H9 (cell line): ENCODE results near the gene RPUSD3. TPM values are rescaled to one million over a fixed set of nuclear protein-coding genes. Genes with fewer than 3 reads are reported as not detected.

Experiments
- DNase-seq: peaks from one replicate; pipeline ENCODE4 v3.0.0-alpha.2; 2017
- H2AFZ ChIP-seq: one replicate; pipeline ENCODE4 v1.6.1; 2013; ENCODE audit warnings: mild to moderate bottlenecking, low read length, control low read depth, moderate library complexity
- H2AK5ac ChIP-seq: 2 replicates; pipeline ENCODE4 v1.6.1; 2013; ENCODE audit warnings: low read length, control low read depth, mixed read lengths; ENCODE audit not compliant: insufficient read length
- H2BK120ac ChIP-seq: one replicate; pipeline ENCODE4 v1.6.1; 2013; ENCODE audit warnings: low read depth, mild to moderate bottlenecking, low read length, control low read depth, inconsistent platforms; ENCODE audit not compliant: poor library complexity, severe bottlenecking
- H2BK12ac ChIP-seq: 2 replicates; pipeline ENCODE4 v1.6.1; 2013; ENCODE audit warnings: low read length, control low read depth, mixed read lengths, low read depth; ENCODE audit not compliant: insufficient read length
- H2BK15ac ChIP-seq: 2 replicates; pipeline ENCODE4 v1.6.1; 2013; ENCODE audit warnings: low read depth, low read length, control low read depth
- H2BK20ac ChIP-seq: one replicate; pipeline ENCODE4 v1.6.1; 2013; ENCODE audit warnings: low read depth, mild to moderate bottlenecking, low read length, control low read depth, inconsistent platforms; ENCODE audit not compliant: poor library complexity, severe bottlenecking
- H2BK5ac ChIP-seq: 2 replicates; pipeline ENCODE4 v1.6.1; 2013; ENCODE audit warnings: low read length, control low read depth, mixed read lengths; ENCODE audit not compliant: insufficient read length
- H3K14ac ChIP-seq: 2 replicates; pipeline ENCODE4 v1.6.1; 2013; ENCODE audit warnings: low read length, control low read depth; ENCODE audit not compliant: insufficient read depth
- H3K18ac ChIP-seq: 2 replicates; pipeline ENCODE4 v1.6.1; 2013; ENCODE audit warnings: low read depth, mild to moderate bottlenecking, mixed read lengths, low read length, control low read depth; ENCODE audit not compliant: insufficient read length
- H3K23ac ChIP-seq: 2 replicates; pipeline ENCODE4 v1.6.1; 2013; ENCODE audit warnings: low read length, control low read depth, mixed read lengths, low read depth; ENCODE audit not compliant: insufficient read length
- H3K23me2 ChIP-seq: 2 replicates; pipeline ENCODE4 v1.6.1; 2013; ENCODE audit warnings: low read depth, mild to moderate bottlenecking, mixed read lengths, low read length, control low read depth; ENCODE audit not compliant: insufficient read length, poor library complexity, severe bottlenecking
- H3K27ac ChIP-seq: 2 replicates; pipeline ENCODE4 v1.5.1; 2013; ENCODE audit warnings: low read length, control low read depth, mixed read lengths, low read depth; ENCODE audit not compliant: insufficient read length
- H3K27me3 ChIP-seq: 2 replicates; pipeline ENCODE4 v1.6.1; 2013; ENCODE audit warnings: low read length, control low read depth, inconsistent platforms; ENCODE audit not compliant: insufficient read depth
- H3K4ac ChIP-seq: 2 replicates; pipeline ENCODE4 v1.6.1; 2013; ENCODE audit warnings: low read depth, mild to moderate bottlenecking, control low read depth, inconsistent platforms, low read length, moderate library complexity
- H3K4me1 ChIP-seq: 2 replicates; pipeline ENCODE4 v1.6.1; 2013; ENCODE audit warnings: low read length, control low read depth, inconsistent platforms; ENCODE audit not compliant: insufficient read depth
- H3K4me2 ChIP-seq: 2 replicates; pipeline ENCODE4 v1.6.1; 2013; ENCODE audit warnings: low read length, control low read depth, mixed read lengths; ENCODE audit not compliant: insufficient read length, insufficient read depth
- H3K56ac ChIP-seq: 2 replicates; pipeline ENCODE4 v1.6.1; 2013; ENCODE audit warnings: low read depth, mild to moderate bottlenecking, mixed read lengths, low read length, control low read depth; ENCODE audit not compliant: insufficient read length
- H3K79me1 ChIP-seq: 2 replicates; pipeline ENCODE4 v1.6.1; 2013; ENCODE audit warnings: low read depth, mild to moderate bottlenecking, moderate library complexity, low read length, control low read depth, inconsistent platforms; ENCODE audit not compliant: insufficient read depth, poor library complexity, severe bottlenecking
- H3K79me2 ChIP-seq: 2 replicates; pipeline ENCODE4 v1.6.1; 2013; ENCODE audit warnings: low read length, control low read depth, inconsistent platforms; ENCODE audit not compliant: insufficient read depth
- H3K9ac ChIP-seq: 2 replicates; pipeline ENCODE4 v1.6.1; 2013; ENCODE audit warnings: low read length, control low read depth, mixed read lengths; ENCODE audit not compliant: insufficient read length; ENCODE audit errors: extremely low read depth
- H3K9me3 ChIP-seq: one replicate; pipeline ENCODE4 v1.6.1; 2013; ENCODE audit warnings: low read depth, low read length, inconsistent platforms; ENCODE audit not compliant: control insufficient read depth
- H3T11ph ChIP-seq: one replicate; pipeline ENCODE4 v1.6.1; 2013; ENCODE audit warnings: mild to moderate bottlenecking, low read length, control low read depth, inconsistent platforms
- H4K20me1 ChIP-seq: one replicate; pipeline ENCODE4 v1.6.1; 2013; ENCODE audit not compliant: control insufficient read depth, insufficient read length, insufficient read depth
- H4K5ac ChIP-seq: 2 replicates; pipeline ENCODE4 v1.6.1; 2013; ENCODE audit warnings: low read depth, mild to moderate bottlenecking, mixed read lengths, low read length, control low read depth; ENCODE audit not compliant: insufficient read length
- H4K8ac ChIP-seq: replicated peaks from 2 replicates; pipeline ENCODE4 v1.6.1; 2013; ENCODE audit warnings: low read length, control low read depth, mixed read lengths, low read depth; ENCODE audit not compliant: insufficient read length
- H4K91ac ChIP-seq: 2 replicates; pipeline ENCODE4 v1.6.1; 2013; ENCODE audit warnings: low read depth, mild to moderate bottlenecking, moderate library complexity, mixed read lengths, low read length, control low read depth; ENCODE audit not compliant: insufficient read length
- H3K27ac Mint-ChIP-seq, 3 experiments: 2 replicates in 2 of 3; 3 replicates in 1 of 3; pipeline ENCODE4 v1.8.0; 2020 to 2021; ENCODE audit warnings: mixed read lengths in 3 of 3, mild to moderate bottlenecking in 1 of 3, moderate library complexity in 1 of 3
- H3K27me3 Mint-ChIP-seq: 2 replicates; pipeline ENCODE4 v1.8.0; 2021; ENCODE audit warnings: low read depth, mild to moderate bottlenecking, moderate library complexity, mixed read lengths
- H3K36me3 Mint-ChIP-seq, 3 experiments: 2 replicates in 2 of 3; 3 replicates in 1 of 3; pipeline ENCODE4 v1.8.0; 2020 to 2021; ENCODE audit warnings: low read depth in 3 of 3, mixed read lengths in 3 of 3; ENCODE audit not compliant: insufficient read depth in 1 of 3
- H3K4me1 Mint-ChIP-seq, 2 experiments: 2 replicates each; pipeline ENCODE4 v1.8.0; 2020; ENCODE audit warnings: mixed read lengths in 2 of 2
- H3K4me3 Mint-ChIP-seq, 2 experiments: 2 replicates in 1 of 2; 3 replicates in 1 of 2; pipeline ENCODE4 v1.8.0; 2020 to 2021; ENCODE audit warnings: mild to moderate bottlenecking in 2 of 2, mixed read lengths in 2 of 2, moderate library complexity in 1 of 2
- H3K9me3 Mint-ChIP-seq, 2 experiments: 2 replicates in 1 of 2; 3 replicates in 1 of 2; pipeline ENCODE4 v1.8.0; 2020; ENCODE audit warnings: mild to moderate bottlenecking in 2 of 2, mixed read lengths in 2 of 2, moderate library complexity in 1 of 2
- CTCF ChIP-seq: fragments of 200-600 bp; sonication (generic); conservative IDR thresholded peaks from 3 replicates; pipeline ENCODE4 v1.8.0; 2021; ENCODE audit warnings: antibody characterized with exemption, mild to moderate bottlenecking
- WGBS: extraction: QIAGEN DNeasy Blood & Tissue Kit; methylation state at CpG from one replicate; pipeline ENCODE4 v1.1.7; 2013; ENCODE audit warnings: missing lambda C conversion rate, low lambda C conversion rate, mixed read lengths; ENCODE audit not compliant: insufficient read length; ENCODE audit errors: extremely low coverage; 5-methylcytosine and 5-hydroxymethylcytosine counted together
- total RNA-seq: library from RNA; stranded (reverse); gene quantifications from 2 replicates; pipeline ENCODE4 v1.2.1, GENCODE V29; 2021

The RPUSD3 gene
- total RNA-seq, 1 experiment from 2014 or later = 59.5 TPM

- Histone ChIP-seq H3K4ac (no peak overlapping the region), H4K91ac (no peak overlapping the region), H4K20me1 (no peaks in the 10 kb centered on the region), H4K8ac (no peak overlapping the region), H3K23ac (no peak overlapping the region), H3K4me1 (no peaks in the 10 kb centered on the region), H3K27me3 (no peaks in the 10 kb centered on the region), H2BK120ac (no peak overlapping the region), H3K27ac (no peak overlapping the region), H3K9me3 (no peaks in the 10 kb centered on the region), H3K18ac (no peak overlapping the region), H2BK12ac (no peak overlapping the region), H2AK5ac (no peak overlapping the region), H3K79me2 (no peaks in the 10 kb centered on the region), H4K5ac (no peak overlapping the region), H3K56ac (no peak overlapping the region), H3K79me1 (no peaks in the 10 kb centered on the region), H2AFZ (no peak overlapping the region), H3K14ac (no peak overlapping the region), H3K23me2 (peaks cover 5% of the 10 kb centered on the region), H2BK20ac (no peak overlapping the region), H2BK15ac (no peak overlapping the region), H3K4me2 (no peak overlapping the region), H3T11ph (no peak overlapping the region), H2BK5ac (no peak overlapping the region), H3K9ac (no peak overlapping the region)
- peaks cover 4 to 6% (median 5%) of the 10 kb centered on the region in 3 experiments; a peak in 6 of 7 replicates for H3K36me3 Mint-ChIP-seq
- H3K4me1 Mint-ChIP-seq = peaks cover 6 to 9% of the 10 kb centered on the region in 2 experiments
- TF ChIP-seq CTCF = no peak
- WGBS = no CpG with 5 or more reads among the region's 6 CpGs
- no peak overlapping the region for H3K27ac Mint-ChIP-seq
- H3K9me3 Mint-ChIP-seq = peaks cover 0 to 3% of the 10 kb centered on the region in 2 experiments; a peak in 1 of 5 replicates
- DNase-seq = no peak
- no peak overlapping the region for H3K4me3 Mint-ChIP-seq
- peaks cover 6% of the 10 kb centered on the region; the same call in 1 of the 2 replicates for H3K27me3 Mint-ChIP-seq
Measured at GRCh38 chr3:9846931-9847488, 3.2 kb upstream of the RPUSD3 start.
